Stimulated activated CD8-positive, alpha-beta memory T cell treated with anti-CD3 and anti-CD28 coated beads, Interleukin-12 subunit alpha, Interleukin-12 subunit beta, amount 100 ng/mL, for 4 hours (primary cell): ENCODE results near the gene KRCC1.
"Not testable (repeated sequence)": the region's sequence is repeated elsewhere in the genome, so short reads cannot be mapped to it uniquely, and the experiment has no call there.

Experiments used
- DNase-seq: peaks from one replicate; pipeline ENCODE4 v3.0.0-alpha.2; 2020; ENCODE audit warnings: low read depth

The KRCC1 gene

GRCh38 chr2:88000474-88000873 lies 55.1 kb downstream of the KRCC1 start:
- not testable (repeated sequence) for DNase-seq

GRCh38 chr2:87996570-87996969 lies 59.0 kb downstream of the KRCC1 start:
- DNase-seq = no peak

GRCh38 chr2:87995756-87996155 lies 59.8 kb downstream of the KRCC1 start:
- DNase-seq = no peak

- not testable (repeated sequence) for DNase-seq
Observed at GRCh38 chr2:87994304-87994850, 61.2 kb downstream of the KRCC1 start.

GRCh38 chr2:87992569-87992968 lies 63.0 kb downstream of the KRCC1 start:
- DNase-seq = not testable (repeated sequence)

GRCh38 chr2:87987473-87987872 lies 68.1 kb downstream of the KRCC1 start:
- not testable (repeated sequence) for DNase-seq

GRCh38 chr2:87985902-87986301 lies 69.7 kb downstream of the KRCC1 start:
- DNase-seq = not testable (repeated sequence)

- not testable (repeated sequence) for DNase-seq
Observed at GRCh38 chr2:87981182-87981581, 74.4 kb downstream of the KRCC1 start.
